ENCODE results near the gene JAZF1. TPM values are rescaled to one million over a fixed set of nuclear protein-coding genes. Genes with fewer than 3 reads are reported as not detected.

The JAZF1 gene
- total and polyA plus RNA-seq, 2 of the 8 experiments (the other 6 are each of a cell fraction or from before 2014, with no cell fraction given): 2.6 to 21.8 TPM

- TF ChIP-seq CHD7 (IDR thresholded peaks at IDR 0.05; ENCODE audit: insufficient replicate concordance, low read length) (no peak), ASH2L (IDR thresholded peaks at IDR 0.05; ENCODE audit: low read length) (no peak), RBBP5 (IDR thresholded peaks at IDR 0.05; ENCODE audit: borderline replicate concordance, low read depth, low read length) (no peak), BRCA1 (IDR thresholded peaks at IDR 0.05; ENCODE audit: low read depth, low read length) (no peak), POLR2AphosphoS5 (IDR thresholded peaks at IDR 0.05; ENCODE audit: low read depth, low read length) (no peak), ATF3 (IDR thresholded peaks at IDR 0.05; ENCODE audit: insufficient read depth, low read depth, low read length) (no peak), RAD21 (IDR thresholded peaks at IDR 0.05 in 1 of 2, conservative IDR thresholded peaks at IDR 0.05 in 1 of 2; ENCODE audit: low read depth in 2 of 2, low read length in 2 of 2) (no peak), RXRA (IDR thresholded peaks at IDR 0.05; ENCODE audit: insufficient read depth, low read depth, low read length) (no peak)
These were observed 340.3 kb downstream of the JAZF1 start (continued) for GRCh38 chr7:27840313-27840712.

Data from H1 (cell line).